ENCODE data around the gene TMPRSS5.
"Not testable (repeated sequence)": the region's sequence is repeated elsewhere in the genome, so short reads cannot be mapped to it uniquely, and the experiment has no call there.

Gene TMPRSS5

GRCh38 chr11:113705871-113706655, at the start of gene TMPRSS5:
TSS of gene TMPRSS5 (minus strand) at chr11:113706308. CDS start at chr11:113706224, 84 bp downstream.
- DNase-seq, result no peak

GRCh38 chr11:113752932-113753331, 46.8 kb upstream of the TMPRSS5 start:
- no peak for DNase-seq

GRCh38 chr11:113736323-113736722, 30.2 kb upstream of the TMPRSS5 start:
- no peak for DNase-seq

DNA sequence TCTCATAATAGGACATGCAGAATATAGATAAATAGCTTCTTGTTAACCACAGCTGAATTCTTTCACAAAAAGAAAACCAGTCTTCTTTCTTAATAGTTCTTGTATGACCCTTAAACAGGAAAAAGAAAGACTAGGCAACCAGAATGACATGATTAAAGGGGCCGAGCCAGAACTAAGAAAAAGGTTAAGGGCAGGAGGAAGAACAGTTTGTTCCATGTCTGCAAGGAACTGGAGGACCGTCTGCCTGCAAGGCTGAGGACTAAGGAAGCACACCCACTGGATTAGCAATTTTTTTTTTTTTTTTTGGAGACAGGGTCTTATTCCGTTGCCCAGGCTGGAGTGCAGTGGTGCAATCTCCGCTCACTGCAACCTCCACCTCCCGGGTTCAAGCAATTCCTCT, 26.0 kb upstream of the TMPRSS5 start:
- DNase-seq, result no peak

DNA sequence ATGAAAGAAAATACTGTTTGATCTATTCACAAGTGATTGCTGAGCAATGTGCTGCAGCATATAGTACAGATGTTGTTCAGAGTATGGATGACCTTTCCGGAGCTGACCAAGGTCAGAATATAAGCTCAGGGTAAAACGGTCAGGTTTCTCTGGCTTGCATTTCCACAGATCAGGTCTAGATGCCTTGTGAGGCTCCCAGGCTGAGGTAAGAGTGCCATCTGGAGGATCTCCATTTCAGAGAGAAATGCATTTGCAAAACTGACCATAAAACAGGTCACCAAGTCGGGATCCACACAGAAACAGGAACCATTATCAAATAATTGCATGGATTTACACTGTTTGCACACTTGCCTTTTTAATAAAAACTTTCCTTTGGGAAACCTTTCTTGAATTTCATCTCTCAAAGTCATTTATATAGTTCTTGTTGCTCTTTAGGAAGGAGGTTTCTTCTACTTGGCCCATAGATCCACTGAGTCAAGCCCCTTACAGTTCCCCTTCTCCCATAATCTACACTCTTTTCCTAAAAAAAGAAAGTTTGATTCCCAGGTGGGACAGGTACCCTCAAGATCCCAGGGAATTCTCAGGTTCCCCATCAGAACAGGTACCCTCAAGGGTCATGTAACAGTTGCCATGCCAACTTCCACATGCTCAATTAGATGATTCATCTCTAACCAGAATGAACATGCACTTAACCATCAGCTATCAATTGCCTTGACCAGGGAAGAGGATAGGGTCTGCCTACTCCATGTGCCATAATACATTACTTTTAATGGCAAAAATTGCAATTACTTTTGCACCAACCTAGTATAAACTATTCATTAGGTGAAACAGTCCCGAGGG, 25.0 kb upstream of the TMPRSS5 start:
- no peak for DNase-seq

DNA sequence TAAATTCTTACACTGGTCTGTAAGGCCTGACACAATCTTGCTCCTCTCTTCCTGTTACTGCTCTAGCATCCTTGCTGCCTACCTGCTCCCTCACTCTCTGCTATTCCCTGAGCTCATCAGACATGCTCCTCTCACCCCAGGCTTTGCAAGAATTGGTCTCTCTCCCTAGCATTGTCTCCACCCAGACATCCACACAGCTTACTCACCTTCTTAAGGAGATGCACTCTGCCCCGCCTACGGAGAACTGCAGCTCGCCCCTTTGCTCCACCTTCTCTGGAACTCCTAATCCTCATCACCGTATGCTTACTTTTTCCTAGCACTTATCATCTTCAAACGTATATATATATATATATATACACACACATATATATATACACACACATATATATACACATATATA, 23.3 kb upstream of the TMPRSS5 start:
- DNase-seq, result no peak

DNA sequence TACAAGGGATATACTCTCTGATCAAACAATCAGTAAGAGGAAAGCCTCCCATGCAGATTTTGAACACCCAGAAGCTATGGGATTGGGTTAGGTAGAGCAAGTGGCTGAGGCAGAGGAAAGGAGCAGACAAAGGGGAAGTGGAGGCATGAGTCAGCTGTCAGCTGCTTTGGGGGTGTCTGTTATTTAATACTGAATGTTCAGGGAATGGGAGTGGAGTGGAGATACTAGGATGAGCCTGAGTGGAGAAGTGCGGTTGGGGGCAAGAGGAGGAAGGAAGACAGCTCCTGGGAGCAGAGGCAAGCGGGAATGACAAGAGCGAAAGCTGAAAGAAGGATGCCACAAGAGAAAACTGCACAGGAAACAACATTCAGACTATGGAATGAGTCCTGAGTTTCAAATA, 22.7 kb upstream of the TMPRSS5 start:
- no peak for DNase-seq

DNA sequence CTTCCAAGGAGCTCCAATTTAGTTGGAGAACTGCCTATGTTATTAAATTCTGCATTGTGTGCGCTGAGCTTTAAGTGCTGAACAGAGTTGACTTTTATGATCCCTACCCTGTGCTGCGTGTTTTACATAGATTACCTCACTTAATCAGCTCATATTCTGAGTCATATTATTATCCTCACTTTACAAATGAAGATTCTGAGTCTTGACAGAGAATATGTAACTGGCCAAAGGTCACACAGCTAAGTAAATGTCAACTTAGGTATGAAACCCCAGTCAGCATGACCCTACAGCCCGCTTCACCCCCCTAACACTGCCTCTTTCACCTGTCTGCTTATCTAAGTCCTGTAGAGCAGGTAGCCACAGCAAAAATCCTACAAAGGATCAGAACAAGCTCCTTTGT, 19.8 kb upstream of the TMPRSS5 start:
- no peak for DNase-seq

DNA sequence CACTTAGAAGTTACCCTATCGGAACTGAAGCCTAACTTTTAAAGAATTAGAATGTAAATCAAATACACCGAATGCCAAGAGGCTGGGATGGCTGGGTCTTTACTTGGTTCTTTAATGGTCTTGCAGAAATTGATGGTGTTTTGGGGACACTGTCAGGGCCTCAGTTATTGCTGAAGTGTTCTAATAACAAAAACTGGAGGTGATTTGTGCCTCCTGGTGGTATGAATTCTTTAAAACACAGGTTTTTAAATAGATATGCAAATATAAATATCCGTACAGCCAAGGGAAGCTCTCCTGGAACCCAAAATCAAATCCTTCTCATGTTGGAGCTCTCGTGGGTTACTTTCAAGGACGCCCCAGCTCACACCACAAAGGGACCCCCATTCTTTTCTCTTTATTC, 19.3 kb upstream of the TMPRSS5 start:
- DNase-seq, result no peak

DNA sequence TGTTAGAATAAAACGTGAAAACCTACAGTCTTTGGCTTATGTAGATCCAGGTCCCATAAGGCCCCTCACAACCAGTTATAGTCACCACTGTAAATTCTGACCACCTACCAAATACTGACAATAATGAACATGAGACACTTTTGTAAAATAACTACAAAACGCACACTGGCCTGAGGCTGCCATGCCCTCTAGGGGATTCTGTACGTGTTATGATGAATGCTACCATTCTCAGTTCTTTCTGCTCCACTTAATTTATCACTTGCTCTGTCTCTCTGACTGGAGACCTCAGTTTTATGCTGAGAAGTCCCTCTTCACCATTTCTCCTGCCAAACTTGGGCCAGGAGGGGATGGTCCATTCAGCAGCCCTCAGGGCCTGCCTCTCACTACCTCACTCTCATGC, 18.7 kb upstream of the TMPRSS5 start:
- DNase-seq, result no peak

GRCh38 chr11:113723787-113724186, 17.7 kb upstream of the TMPRSS5 start:
- DNase-seq, result no peak

- no peak for DNase-seq
These were observed 16.8 kb upstream of the TMPRSS5 start for GRCh38 chr11:113722934-113723333.

GRCh38 chr11:113722221-113722620, 16.1 kb upstream of the TMPRSS5 start:
- DNase-seq, result no peak

- no peak for DNase-seq
These were observed 15.5 kb upstream of the TMPRSS5 start for GRCh38 chr11:113721462-113722066.

DNA sequence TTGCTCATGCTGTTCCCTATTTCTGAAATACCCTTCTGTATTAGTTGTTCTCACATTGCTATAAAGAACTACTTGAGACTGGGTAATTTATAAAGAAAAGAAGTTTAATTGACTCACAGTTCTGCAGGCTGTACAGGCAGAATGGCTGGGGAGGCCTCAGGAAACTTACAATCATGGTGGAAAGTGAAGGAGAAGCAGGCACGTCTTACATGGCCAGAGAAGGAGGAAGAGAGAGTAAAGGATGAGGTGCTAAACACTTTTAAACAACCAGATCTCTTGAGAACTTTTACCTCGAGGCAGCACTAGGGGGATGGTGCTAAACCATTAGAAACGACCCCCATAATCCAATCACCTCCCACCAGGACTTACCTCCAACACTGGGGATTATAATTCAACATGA, 14.4 kb upstream of the TMPRSS5 start:
- DNase-seq, result not testable (repeated sequence)

GRCh38 chr11:113715882-113716625, 9.9 kb upstream of the TMPRSS5 start:
- DNase-seq, result no peak

- DNase-seq, result no peak
These were observed 9.2 kb upstream of the TMPRSS5 start for GRCh38 chr11:113715273-113715672.

DNA sequence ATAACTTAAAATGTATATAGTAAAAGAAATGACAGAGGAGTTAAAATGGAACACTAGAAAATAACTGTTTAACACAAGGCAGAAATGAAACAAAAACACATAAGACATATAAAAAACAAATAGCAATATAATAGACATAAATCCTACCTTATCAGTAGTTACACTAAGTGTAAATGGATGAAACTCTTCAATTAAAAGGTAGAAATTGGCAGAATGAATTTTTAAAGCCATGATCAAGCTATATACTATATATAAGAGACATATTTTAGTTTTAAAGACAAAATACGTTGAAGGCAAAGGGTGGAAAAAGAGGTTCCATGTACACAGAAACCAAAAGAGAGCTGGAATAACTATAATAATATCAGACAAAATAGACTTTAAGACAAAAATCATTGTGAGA, 4.9 kb upstream of the TMPRSS5 start:
- DNase-seq, result no peak

DNA sequence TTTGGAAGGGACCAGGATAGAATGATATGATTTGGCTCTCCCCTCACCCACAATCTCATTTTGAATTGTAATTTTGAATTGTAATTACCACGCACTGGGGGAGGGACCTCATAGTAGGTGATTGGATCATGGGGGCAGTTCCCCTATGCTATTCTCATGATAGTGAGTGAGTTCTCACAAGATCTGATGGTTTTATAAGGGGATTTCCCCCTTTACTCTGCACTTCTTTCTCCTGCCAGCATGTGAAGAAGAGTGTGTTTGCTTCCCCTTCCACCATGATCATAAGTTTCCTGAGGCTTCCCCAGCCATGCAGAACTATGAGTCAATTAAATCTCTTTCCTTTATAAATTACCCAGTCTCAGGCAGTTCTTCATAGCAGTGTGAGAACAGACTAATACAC, 2.6 kb downstream of the TMPRSS5 start:
- DNase-seq, result not testable (repeated sequence)

DNA sequence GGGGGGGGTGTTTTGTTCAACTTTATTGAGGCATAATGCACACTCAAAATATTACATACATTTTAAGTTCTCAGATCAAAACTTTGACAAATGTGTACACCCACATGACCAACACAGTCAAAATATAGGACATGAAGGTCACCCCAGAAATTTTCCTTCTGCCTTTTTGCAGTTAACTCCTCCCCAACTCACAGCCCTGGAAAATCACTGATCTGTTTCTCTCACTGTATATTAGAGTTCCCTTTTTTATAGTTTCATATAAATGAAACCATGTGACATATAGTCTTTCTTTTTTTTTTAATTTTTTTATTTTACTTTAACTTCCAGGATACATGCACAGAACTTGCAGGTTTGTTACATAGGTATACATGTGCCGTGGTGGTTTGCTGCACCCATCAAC, 4.6 kb downstream of the TMPRSS5 start:
- DNase-seq, result no peak

DNA sequence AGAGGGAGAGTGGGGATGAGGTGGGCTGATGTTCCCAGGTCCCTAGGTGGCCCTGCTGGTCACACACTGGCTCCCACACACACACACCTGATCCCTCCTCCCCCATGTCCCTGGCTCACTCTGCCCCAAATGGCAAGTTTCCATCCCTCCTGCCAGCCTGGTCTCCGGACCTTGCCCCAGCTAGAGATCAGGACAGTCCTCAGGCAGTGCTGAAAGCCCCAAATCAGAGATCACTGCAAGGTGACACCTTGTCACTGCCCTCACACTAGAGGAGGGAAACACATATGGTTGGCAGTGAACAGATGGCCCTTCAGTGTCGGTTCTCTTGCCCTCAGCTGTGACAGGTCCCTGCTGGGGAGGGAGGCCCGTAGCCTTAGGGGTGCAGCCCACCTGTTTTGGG, 7.6 kb downstream of the TMPRSS5 start:
- DNase-seq, result no peak

DNA sequence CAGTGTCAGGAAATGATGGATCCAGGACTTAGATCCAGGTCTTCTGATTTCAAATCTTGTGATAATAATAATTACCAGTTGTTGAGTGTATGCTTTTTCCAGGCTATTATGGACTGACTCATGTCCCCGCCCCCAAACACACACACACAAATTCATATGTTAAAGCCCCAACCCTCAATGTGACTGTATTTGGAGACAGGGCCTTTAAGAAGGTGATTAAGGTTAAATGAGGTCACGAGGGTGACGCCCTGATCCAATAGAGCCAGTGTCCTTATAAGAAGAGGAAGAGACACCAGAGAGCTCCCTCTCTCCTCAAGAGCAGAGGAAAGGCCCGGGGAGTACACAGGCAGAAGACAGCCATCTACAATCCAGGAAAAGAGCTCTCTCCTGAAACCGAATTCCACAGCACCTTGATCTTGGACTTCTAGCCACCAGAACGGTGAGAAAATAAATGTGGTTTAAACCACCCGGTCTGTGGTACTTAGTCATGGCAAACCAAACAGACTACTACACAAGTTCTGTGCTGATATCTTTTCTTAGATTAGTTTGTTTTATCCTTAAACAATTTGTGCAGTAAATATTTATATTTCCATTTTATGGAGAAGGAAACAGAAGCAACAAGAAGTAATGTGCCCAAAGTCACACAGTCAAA, 8.2 kb downstream of the TMPRSS5 start:
- no peak for DNase-seq

DNA sequence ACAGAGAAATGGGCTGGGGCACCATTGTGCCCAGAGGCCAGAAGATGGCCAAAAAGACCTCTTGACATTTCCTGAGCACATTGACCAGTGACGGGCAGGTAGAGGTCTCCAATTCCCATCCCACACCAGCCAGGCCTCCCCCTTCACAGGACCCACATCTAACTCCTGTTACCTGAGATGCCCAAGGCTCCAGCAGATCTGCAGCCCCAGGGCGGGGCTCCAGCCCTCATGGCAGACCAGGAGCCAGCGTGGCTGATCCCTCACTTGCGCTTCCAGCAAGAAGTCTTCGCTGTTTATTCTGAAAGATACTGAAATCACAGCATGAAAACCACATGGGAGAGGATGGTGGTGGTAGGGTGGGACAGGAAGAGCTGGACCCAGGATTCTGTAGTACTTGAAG, 9.0 kb downstream of the TMPRSS5 start:
- DNase-seq, result no peak

Data from stimulated activated CD8-positive, alpha-beta memory T cell treated with anti-CD3 and anti-CD28 coated beads, Interleukin-4, amount 100 ng/mL, for 48 hours (primary cell).